Measurements from ENCODE around the gene JARID2. TPM values are rescaled to one million over a fixed set of nuclear protein-coding genes. Genes with fewer than 3 reads are reported as not detected.
A peak's percentile ranks its signal among the peaks of the same experiment; 100 is the strongest.

Gene JARID2
- polyA plus RNA-seq, 5 donors = 14.7 to 18.1 (median 17.7) TPM

DNA sequence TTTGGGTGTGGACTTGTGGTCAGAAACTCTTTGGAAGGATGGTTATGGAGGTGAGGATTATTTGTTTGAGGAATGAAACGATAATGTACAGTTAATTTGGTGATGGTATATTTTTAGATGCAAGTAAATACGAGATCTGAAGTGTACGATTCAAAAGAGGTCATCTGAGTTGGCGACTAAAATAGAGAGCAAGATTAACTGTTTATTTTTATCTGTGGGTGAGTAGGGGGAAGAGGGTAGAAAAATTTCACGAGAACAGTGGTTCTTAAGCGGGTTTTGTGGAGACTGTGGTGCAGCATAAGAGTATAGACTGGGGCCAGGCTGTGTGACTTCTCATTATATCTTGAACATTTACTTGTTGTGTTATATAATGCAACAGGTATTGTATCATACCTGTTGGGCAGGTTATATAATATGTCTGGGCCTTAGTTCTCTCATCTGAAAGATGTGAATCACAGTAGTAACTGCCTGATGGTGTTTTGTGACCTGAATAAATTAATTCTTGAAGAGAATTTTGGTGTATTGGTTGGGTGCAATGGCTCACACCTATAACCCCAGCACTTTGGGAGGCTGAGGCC lies 171.2 kb downstream of the JARID2 start:
- DNase-seq = no peak

DNA sequence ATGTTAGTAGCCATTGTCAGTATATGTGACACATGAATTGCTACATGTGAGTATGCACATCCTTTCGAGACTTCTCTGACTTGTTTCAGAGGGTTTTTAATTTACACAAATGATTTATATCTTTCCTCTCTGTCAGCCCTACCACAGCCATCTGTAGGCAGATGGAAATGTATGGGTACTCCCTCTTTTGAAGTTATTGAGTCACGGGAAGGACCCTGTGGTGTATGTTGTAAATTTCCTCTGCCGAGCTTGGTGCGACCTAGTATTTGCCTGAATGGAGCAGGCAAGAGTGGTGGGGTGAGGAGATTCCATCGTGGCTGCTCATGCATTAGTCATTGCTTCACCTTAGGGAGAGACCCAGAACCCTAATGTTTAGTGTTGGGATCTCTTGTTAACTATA lies 171.9 kb downstream of the JARID2 start:
- no peak for DNase-seq

DNA sequence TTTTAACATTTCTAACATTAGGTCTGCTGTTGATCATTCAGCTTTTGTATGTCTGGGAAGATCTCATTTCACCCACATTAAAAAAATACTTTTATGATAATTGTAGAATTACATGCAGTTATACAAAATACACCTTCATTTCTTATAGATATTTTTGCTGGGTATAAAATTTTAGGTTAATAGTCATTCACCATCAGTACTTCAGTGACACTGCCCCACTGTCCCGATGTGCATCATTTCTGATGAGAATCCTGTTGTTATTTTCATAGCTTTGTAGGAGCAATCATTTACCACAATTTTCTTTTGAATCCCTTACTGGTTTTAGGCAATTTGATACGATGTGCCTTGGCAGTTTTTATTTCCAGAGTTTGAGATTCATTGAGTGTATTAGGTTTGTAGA lies 173.6 kb downstream of the JARID2 start:
- DNase-seq = no peak

DNA sequence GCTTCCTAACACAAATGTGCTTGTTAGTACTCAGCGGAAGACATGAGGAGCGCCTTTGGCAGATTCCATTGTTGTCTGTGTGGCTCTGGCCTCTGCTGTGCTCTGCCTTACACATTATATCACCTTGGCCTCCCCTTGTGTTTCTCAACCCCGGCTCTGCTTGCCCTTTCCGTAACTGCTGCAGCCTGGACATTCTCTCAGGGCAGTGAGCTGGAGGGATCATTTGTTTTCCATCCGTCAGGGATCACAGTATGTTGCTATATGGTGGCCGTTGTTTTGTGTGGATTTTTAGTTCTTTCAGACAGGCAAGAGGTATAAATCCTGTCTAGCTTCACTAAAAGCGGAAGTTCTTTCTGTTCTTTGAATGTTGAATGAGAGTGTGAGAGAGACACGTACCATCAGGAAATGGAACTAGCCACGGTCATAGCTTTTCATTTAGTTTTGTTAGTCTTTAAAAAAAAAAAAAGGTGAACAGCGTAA lies 175.1 kb downstream of the JARID2 start:
- no peak for DNase-seq

DNA sequence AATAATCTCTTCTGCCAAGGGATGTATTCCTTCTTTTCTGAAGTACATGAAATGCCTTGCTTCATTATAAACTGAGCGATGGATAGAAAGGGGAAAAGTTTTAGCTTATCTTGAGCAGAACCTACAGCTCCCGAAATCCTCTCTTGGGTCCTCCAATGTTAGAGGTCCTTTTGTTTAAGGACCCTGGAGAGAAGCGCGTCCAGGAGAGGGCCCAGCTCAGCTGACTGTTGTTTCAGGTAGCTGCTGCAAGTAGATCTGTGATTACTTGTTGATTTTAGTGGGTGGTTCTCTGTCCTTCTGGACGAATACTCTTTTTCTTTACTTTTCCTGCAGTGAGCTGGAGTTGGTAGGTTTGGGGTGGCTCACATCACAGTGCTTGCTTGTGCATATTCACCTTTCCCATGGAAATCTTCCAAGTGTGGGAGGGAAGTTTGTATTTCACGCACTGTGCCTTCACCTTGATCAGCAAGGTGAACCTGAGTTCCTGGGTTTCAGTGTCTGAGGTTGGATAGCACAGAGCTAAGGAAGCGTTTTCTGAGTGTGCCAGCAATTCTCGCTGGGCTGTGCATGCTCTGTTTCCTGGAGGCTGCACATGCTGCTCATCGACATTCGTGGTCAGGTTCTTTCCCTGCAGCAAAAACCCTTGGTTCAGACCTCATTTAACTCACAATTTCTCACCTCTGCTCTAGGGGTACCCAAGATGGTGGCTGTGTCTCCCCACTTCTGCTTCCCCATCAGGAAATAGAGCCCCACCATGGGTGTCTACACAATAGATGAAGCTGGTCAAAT lies 176.3 kb downstream of the JARID2 start:
- no peak for DNase-seq

DNA sequence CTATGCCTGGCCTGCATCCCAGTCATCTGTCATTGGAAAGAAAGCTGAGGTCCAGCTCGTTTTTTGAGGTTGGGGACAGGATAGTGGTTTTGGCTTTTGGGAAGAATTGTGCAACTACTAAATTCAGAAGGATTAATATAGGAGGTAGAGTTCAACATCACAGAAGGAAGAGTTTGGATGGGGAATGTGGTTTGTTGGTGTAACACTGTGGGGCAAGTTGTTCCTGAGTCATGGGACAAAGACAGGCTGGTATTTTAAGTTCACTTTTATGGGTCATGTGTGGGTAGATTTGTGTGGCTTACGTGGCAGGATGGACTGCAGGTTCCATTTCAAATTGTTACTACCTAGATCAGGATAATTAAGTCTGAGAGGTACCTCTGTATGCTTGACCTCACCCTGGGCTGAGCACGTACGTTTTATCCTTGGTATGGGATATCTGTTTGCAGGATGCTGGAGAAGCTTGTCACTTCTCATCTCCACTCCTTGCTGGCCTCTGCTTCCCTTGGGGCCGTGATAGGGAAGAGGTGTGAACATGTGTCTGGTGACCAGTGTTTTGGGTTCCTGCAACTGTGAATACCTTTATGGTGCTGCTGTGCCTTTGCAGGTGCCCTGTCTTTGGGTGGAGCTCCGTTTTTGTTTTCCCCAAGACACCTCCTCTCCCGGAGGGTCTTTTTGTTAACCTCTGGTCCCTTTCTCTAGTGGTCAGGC lies 177.6 kb downstream of the JARID2 start:
- no peak for DNase-seq

DNA sequence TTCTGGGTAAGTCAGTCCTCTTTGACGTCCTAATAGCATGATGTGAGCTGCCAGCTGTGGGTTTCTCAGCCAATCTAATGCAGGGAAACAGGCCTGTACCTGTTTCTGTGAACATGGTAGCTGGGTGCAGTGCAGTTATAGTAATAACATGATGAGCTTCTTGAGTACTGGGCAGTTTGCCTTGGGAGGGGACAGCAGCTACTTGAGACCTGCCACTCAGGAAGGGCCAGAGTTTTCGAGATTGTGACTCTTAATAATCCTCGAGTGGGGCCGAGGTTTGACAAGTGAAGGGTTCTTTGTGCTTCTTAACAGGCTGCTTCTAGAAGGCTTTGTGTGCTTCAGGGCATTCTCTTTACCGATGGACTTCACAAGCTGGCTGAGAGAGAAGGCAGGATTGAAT lies 180.1 kb downstream of the JARID2 start:
- DNase-seq = no peak

DNA sequence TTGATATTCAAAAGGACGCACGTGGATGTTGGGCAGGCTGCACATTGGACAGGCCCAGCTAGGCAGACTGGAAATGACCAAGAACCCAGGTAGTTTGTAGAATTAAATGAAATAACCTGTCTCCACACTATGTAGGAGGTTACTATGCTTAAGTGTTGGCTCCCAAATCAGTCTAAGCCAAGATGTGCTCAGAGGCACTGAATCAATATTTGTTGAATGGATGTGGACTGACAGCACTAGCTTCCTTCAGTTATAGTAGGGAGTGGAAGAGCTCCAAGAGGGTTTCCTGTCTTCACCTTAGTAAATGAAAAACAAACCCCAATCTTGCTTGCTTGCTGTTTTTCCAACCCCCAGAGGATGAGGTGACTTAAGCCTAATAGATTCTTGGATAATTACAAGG lies 180.5 kb downstream of the JARID2 start:
- DNase-seq = no peak

DNA sequence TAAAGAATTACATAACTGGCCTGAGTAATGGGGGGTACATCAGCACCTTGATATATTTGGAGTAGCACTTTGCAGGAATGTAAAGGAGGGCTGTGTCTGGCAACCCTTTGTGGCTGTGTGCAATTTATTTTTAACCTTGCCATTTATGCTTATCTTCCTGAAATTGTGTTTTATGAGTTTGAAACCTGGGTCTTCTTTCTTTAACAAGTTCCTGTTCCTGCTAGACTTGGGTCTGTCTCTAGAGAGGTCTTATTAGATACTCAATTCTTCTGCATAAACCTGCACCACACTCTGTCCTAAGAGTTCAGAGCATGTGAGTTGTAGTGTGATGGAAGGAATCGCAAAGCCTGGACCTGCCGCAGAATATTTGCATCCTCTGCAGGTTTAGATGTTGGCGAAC lies 181.0 kb downstream of the JARID2 start:
- DNase-seq = no peak

DNA sequence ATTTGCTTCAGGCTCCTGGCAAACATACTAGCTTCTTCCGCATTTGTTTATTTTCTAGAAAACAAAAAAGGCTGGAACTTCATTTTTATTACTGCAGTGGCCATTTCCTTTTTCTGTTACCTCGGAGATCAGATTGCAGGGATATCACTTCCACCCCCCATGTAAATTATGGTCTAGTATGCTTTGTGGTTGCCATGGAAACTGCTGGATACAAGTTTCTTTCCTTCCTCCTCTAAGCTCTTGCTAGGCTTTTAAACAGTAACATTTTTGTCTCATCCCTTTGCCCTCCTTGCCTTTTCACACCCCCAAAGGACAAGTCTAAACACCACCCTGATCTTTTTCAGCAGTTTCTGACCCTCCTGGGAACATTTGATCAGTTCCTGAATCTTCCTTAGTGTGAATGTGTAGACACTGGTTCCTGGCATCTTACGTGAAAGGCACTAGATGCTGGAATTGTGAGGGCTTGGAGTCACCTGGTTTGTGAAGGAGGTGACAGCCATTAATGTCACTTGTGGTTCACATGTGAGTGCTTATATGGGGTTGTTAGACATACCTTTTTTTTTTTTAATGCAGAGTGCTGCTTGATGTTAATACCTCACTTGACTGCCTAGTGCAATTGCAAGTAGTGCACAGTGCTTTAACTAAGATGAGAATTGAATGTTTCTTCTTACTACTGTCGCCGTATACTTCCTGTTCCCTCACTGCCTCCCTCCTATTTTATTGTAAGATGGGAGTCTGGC lies 181.6 kb downstream of the JARID2 start:
- DNase-seq = peak in 1 of 2 donors; percentile 65

DNA sequence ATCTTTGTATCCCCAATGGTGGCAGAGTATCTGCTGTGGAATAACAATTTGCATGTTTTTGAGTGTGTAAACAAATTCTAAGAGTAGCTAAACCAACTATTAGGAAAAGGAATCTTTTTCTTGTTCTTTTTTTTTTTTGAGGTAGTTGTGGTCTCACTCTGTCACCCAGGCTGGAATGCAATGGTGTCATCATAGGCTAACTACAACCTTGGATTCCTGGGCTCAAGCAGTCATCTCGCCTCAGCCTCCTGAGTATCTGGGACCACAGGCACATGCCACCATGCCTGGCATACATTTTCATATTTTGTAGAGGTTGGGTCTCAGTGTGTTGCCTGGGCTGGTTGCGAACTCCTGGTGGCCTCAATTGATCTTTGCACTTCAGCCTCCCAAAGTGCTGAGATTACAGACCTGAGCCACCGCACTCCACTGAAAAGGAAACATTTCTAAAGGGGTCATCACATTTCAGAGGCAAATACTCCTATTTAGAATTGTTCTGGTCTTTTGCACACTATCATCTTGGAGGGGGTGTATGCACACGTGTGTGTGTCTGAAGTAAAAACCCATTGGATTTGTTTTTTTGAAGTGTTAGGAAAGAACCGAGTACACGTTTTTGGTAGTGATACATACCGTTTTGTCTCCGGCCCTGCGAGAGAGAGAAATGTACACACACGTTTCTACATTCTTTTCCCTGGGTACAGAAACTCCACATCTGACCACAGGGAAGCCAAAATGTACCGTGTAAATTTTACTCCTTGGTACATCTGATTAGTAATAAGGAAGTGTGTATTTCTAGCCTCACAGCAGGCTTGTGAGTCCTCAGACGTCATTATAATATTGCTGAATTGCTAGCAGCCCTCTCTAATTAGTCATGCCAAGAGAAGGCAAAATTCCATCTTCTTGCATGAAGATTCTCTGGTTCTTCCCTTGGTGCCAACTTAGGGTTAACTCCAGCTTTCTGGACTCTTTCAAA lies 183.6 kb downstream of the JARID2 start:
- no peak for DNase-seq

DNA sequence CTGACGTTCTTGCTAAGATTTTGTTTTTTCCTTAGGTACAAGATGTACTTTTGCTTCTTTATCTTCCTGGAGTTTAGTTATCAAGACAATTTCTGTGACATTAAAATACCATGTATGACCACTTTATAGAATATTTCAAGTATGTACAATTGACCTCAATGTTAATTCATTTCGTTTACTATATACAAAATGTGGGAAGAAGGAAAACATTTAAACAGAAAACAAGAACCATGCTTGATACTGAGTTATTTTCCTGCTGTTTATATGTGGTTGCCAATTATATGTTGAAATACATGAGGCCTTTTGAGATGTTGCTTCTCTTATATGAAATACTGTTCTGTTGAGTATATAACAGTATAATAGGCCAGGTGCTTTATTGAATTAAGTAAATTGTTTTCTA lies 184.3 kb downstream of the JARID2 start:
- no peak for DNase-seq

DNA sequence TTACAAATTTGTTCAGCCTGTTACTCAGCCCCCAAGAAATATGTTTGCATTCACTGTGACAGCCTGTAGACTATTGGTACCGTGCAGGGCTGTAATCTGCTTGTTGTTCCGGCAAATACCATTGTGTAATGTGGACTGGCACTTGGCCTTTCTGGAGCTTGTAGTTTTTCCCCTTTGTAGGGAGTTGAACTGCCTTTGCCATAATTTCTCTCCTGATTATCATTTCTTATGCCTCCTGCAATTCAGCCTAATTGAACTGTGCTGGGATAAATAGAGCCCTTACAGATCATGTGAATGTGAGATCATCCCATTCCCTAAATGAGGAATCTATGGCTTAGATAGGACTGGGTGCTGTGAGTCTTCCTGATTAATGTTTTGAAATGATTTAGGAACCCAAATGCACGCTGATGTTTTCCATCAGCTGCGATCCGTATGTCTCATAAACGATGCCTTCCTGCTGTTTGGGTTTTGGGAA lies 185.1 kb downstream of the JARID2 start:
- DNase-seq = no peak

DNA sequence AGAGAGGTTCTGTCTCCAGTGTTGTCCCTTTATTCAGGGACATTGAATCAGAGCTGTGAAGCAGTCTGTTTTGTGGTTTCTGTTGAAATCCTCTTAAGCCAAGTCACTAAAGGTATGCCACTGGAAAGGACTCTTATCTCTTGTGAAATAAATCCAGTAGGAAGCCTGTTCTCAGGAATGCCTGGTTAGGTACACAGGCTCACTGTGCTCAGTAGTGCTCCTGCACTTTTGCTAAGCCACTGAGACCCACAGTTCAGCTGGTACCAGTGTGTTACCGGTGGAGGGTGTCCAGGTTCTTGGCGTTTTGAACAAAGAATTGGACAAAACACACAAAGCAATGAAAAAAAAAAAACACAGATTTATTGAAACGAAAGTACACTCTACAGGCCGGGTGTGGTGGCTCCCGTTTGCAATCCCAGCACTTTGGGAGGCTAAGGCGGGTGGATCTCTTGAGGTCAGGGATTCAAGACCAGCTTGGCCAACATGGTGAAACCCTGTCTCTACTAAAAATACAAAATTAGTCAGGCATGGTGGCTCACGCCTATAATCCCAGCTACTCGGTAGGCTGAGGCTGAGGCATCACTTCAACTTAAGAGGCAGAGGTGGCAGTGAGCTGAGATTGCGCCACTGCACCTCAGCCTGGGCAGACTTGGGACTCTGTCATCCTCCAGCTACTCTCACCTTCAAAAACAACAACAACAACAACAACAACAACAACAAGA lies 186.1 kb downstream of the JARID2 start:
- no peak for DNase-seq

DNA sequence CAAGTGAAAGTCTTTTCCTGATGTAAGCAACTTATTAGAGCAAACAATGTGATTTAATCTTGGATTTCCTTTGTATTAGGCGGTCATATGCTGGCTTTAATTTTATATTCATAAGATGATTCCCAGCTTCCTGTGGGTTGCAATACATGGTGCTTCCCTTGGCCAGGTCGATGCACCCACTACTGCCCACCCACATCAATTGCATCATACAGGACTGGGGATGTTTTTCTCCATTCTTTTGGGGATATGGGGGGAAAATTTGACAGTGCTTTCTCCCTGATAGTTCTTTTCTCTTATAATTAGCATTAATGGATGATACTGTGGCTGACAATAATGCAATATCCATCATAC lies 187.6 kb downstream of the JARID2 start:
- DNase-seq = no peak

DNA sequence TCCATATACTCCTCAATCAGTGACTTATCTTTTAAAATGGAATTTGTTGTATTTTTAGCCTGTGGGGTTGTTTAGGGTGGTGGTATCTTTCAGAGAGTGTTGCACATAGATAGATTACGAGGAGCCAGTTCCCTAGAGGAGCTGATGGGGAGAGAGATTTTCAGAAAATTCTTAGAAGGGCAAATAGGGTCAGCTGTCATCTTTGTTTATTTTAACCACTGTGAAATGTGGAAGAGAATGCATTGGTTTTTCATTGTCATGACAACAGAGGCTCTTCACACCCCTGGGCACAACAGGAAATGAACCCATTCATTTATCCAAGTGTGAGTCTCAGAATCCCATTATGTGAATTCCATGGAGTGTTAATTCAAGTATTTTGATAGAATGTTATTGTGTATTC lies 188.4 kb downstream of the JARID2 start:
- no peak for DNase-seq

DNA sequence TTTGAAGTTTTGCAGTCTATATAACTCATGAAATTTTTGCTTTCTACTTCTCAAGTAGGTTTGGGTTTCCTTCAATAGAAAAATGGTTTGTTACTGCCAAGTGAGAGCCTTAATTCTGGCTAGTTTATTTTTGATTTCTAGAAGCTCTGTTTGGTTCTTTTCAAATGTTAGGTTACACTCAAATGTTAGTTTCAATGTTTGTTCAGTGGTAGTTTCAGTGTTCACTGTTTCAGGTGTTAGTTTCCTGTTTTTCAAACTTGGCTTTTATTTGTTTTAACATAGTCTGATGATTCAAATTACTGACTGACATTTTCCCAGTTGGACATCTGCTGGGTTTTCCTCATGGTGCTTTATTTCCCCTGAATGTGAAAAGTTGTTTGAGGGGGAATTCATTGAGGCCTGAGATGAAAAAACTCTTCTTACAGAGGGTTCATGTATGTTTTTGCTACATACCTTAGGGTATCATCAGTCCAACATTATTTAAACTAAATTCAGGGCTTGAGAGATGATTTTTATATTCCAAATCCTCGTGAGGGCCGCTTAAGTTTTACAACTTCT lies 189.0 kb downstream of the JARID2 start:
- no peak for DNase-seq

DNA sequence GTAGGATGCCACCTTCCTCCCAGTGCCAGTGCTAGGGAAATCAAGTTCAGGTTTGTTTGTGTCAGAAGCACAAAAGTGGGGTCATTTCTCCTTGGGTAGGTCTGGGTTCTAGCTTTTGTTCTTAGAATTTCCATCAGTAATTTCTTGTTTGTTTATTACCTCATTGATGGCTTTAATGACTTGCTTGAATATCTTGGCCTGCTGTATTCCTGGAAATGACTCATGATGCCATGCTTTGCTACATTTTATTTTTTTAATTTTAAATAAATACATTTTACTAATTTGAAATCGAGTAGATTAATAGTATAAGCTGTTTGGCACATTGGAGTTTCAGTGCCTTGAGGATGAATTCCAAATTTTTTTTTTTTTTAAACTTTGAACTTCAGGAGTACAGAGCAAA lies 189.6 kb downstream of the JARID2 start:
- no peak for DNase-seq

DNA sequence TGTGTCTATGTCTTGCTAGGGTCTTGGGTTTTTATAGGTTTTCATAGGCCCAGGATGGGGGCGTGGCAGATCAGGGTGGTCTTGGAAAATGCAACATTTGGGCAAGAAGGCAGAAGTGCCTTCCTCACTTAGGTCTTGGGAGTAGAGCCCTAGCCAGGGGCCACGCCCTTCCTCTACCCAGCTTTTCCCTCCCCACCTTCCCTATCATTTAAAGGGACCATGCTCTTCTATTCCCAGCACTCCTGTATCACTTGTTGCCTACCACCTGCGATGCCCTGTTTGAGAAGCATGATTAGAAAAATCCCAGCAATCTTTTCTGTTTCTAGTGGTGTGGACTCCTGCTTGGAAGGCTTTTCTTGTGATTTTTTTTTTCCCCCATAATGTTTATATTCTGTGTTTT lies 190.6 kb downstream of the JARID2 start:
- no peak for DNase-seq

DNA sequence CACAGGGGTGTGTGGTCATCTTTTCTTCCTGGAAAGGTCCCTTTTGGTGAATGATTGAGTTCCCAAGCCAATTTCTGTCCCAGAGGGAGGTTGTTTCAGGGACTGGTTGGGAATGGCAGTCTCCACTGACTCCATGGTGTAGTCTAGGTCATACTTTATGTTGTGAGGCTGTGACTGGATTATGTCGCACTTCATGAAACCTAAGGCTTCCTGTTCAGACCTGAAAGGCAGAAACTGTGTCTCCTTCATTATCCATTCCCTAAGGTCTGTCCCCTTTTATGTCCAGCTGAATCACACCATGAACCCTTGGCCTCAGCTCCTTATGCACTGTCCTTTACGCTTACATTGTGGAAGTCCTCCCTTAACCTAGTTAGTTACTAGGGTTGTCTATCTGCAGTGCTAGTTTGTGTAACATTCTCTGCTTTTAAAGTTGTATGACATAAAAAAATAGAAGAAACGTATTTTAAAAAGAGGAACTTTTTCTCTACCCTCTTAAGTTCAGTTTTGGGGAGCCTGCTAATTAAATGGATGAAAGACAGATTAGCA lies 191.3 kb downstream of the JARID2 start:
- no peak for DNase-seq
